ENCODE results near the gene GP2.

GP2 gene

DNA sequence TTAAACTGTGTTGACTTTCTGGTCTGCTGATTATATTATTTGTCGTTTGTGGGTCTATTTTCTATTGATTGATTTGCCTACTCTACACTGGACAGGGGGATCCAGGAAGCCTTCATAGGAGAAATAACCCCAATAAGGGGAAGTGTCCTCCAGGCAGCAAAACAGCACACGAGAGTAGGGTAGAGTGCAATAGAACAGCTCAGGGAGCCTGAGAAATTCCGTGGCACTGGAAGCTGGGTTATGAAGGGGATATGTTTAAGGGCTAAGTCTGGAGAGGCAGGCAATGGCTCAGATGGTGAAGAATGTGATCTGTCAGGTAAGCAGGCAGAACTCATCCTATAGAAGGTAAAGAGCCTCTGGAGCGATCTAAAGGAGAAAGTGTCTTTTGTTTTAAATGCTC lies 20.9 kb downstream of the GP2 start:
- no peak for DNase-seq (ENCODE audit: low read depth in 2 of 2)

- no peak for DNase-seq (ENCODE audit: low read depth in 2 of 2)
These were observed 24.3 kb downstream of the GP2 start for GRCh38 chr16:20303012-20303411.

- DNase-seq (ENCODE audit: low read depth in 2 of 2): no peak
These were observed 24.9 kb downstream of the GP2 start for GRCh38 chr16:20302389-20302788.

GRCh38 chr16:20301840-20302239 lies 25.5 kb downstream of the GP2 start:
- DNase-seq (ENCODE audit: low read depth in 2 of 2): no peak

GRCh38 chr16:20300312-20301097 lies 26.8 kb downstream of the GP2 start:
- no peak for DNase-seq (ENCODE audit: low read depth in 2 of 2)

DNA sequence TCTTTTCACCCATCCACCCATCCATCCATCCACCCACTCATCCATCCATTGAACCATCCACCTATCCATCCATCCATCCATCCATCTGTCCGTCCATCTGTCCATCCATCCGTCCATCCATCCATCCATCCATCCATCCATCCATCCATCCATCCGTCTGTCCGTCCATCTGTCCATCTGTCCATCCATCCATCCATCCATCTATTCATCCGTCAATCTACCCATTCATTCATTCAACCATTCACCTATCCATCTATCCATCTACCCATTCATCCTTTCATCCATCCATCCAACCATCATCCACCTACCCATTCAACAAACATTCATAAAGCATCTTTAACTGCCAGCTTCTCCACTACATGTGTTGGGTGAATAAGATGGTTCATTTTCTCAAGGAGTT lies 28.9 kb downstream of the GP2 start:
- no peak for DNase-seq (ENCODE audit: low read depth in 2 of 2)

DNA sequence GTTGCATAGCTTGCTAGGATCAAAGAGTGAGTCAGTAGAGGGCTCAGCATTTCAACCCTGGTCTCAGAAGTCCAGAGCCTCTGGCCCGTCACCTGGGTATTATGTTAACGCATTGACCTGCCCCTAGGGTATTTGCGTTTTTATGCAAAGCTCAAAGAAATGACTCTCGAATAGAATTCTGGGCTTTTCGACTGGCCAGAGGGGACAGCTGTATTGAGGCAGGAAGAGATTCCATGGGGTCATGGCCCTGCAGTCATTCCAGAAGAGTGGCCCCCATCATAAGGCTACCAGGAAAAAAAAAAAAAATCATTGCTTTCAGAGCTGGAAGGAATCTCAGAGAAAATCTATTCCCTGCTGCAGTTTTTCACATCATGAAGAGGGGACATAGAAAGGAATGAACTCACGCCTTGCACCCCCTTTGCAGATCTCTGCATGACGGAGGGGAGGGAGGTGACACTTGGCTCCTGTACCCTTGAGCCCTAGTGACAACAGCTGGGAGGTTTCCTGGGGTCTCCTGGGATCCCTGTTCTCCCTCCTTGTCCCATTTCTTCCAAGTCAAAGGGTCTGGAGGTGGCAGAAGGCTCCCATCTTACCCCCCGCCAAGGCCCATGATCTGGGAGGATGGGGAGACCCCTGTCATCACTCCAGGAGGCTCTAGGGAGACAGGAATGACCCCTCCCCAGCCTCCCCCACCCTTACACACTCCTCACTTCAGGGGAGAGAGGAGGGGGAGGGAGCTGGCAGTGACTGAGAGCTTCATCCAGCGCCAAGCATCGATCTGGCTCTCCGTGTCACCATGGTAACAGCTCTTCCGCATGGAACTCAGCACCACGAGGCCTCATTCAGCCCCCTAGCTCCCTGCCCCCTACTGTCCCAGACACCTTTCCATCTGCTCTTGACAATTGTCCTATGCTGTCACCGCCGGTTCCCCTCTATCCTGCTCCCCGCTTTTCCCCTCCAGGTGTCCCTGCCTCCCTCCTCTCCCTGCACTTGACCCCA lies 35.8 kb downstream of the GP2 start:
- DNase-seq (ENCODE audit: low read depth in 2 of 2): no peak

GRCh38 chr16:20289571-20289970 lies 37.7 kb downstream of the GP2 start:
- no peak for DNase-seq (ENCODE audit: low read depth in 2 of 2)

DNA sequence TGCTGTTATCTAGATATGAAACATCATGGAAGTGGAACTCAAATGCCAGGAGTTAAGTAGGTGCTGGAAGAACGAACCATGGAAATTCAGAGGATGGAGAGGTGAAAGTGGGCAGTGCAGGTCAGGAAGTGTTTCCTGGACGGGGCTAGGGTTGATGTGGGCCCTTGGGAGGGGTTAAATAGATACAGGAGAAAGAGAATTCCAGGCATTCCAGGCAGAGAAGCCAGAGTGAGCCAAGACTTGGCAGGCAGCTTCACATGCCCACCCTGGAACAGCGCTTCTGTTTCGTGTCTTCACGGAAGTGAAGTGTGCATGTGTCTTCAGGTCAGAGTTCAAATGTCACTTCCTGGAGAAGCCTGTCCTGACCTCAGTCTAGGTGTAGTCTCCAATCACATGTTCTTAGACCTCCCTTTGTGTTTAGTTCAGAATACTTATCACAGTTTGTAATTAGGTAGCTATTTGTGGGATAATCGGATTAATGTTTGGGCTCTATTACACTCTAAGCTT lies 41.3 kb downstream of the GP2 start:
- DNase-seq (ENCODE audit: low read depth in 2 of 2): no peak

DNA sequence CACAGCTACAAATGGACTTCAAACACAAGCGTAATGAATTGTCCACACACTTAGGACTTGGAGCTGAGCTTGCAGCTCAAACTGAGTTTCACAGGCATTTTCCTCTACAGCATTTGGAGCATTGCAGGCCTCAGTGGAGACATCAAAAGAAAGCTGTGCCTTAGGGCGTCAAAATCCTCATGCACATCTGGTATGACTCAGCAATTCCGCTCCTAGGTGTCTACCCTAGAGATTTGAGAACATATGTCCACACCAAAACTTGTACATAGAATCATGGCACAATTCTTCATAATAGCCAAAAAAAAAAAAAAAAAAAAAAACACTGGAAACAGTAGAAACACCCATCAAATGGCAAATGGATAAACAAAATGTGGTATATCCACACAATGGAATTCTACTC lies 47.1 kb downstream of the GP2 start:
- no peak for DNase-seq (ENCODE audit: low read depth in 2 of 2)

GRCh38 chr16:20271893-20272292 lies 55.4 kb downstream of the GP2 start:
- no peak for DNase-seq (ENCODE audit: low read depth in 2 of 2)

DNA sequence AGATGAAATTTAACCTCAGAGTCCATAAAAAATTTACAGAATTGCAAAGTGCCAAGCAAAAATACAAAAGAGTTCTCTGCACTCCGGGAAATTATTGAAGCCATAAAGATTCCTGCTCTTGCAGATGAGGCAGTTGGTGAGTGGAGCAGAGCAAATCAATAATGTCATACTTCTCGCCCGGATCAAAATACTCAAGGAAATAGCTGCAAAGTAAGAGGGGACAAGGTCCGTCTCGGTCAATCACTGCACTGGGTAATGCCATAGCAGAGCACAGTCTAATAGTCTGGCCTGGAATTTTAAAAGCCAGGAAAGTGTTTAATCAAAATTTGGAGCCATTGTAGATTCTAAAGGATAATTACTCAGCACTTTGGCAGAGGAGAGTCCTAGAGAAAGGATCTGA lies 58.9 kb downstream of the GP2 start:
- no peak for DNase-seq (ENCODE audit: low read depth in 2 of 2)

DNA sequence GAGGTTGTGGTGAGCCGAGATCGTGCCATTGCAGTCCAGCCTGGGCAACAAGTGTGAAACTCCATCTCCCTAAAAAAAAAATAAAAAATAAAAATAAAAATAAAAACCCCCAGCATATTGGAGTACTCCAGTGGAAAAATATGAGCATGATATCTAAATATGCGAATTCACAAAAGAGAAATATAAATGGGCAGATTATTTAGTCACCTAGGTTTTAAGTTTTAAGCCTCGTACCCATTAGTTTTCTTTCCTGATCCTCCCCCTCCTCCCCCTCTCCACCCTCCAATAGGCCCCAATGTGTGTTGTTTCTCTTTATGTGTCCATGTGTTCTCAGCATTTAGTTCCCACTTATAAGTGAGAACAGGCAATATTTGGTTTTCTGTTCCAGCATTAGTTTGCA lies 62.3 kb downstream of the GP2 start:
- no peak for DNase-seq (ENCODE audit: low read depth in 2 of 2)

DNA sequence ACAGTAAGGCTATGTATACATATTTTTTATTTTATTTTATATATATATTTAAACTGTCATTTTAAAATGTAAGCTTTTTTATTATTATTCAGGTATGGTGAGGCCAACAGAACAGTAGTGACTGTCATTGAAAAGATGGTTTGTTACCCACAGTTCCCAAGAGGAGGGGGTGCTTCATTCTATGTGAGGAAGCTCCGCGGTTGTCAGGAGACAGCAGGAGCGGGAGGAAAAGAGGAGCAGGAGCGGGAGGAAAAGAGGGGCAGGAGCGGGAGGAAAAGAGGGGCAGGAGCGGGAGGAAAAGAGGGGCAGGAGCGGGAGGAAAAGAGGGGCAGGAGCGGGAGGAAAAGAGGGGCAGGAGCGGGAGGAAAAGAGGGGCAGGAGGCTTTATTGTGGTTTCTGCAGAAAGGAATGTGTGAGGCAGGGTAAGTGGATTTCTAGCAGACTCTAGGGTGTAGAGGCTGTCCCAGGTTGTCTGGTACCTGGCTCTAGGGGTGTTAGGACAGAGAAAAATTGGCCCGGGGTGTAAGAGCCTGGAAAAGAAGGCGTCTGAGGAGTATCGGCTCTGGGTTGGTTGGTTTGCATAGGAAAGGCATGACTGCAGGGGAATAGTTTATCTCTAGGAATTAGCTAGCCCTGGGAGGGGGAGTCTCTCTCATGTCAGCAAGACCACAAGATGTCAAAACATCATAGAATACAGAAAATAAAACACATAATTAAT lies 64.0 kb downstream of the GP2 start:
- no peak for DNase-seq (ENCODE audit: low read depth in 2 of 2)

DNA sequence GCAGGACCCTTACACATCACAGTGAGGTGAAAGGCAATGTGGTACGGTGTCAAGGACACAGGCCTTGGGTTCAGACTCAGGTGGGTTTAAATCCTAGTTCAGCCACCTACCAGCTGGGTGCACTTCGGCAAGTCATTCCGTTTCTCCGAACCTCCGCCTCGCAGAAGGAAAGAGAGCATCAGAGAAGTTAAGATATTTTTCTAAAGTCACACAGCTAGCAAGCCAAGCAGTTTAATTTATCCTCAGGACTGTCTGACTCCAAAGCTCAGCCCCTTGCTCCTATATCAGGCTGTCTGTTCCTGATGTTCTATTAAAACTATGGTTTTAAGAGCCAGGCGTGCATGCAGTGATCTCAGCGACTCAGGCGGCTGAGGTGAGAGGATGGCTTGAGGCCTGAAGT lies 65.1 kb downstream of the GP2 start:
- no peak for DNase-seq (ENCODE audit: low read depth in 2 of 2)

DNA sequence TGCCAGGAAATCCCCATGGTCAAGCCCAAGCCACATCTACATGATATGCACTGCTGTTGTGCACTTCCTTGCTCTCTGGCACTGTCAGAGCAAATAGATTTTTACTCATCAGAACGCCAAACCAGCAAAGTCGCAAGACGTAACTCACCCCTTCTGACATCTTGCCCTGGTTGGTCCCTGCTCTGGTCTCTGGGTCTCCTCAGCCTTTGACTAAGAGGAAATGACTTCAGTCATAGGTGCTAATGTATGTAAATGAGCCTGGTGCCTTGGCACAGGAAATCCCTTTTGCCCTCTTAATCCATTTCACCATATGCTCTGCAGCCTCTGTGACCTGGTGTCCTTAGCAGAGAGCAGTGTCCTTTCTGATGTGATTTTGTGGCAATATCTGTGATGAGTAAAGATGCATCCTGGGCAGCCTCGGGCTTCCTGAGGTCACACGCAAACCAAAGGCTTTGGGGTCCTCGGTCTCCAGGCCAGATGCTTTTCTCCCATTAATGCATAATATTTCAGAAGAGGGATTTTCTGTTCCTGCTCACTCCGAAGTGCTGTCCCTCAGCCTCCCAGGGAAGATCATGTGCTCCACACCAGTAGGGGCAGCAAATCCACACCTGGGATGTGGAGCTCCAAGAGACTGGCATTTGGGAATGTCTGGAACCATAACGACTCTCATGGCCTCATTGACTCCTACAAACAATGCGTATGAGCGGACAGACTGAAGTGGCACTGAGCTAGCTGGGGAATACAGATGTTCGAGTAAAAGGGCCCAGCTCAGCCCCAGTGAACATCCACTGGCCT lies 66.9 kb downstream of the GP2 start:
- no peak for DNase-seq (ENCODE audit: low read depth in 2 of 2)
